GM21529 (cell line): ENCODE results near the gene LGR5.
"Not testable (repeated sequence)": the region's sequence is repeated elsewhere in the genome, so short reads cannot be mapped to it uniquely, and the experiment has no call there.

ENCODE experiments used
- ATAC-seq: cut with Tn5 transposase; IDR thresholded peaks from one replicate; pipeline ENCODE4 v1.9.1; 2021; ENCODE audit not compliant: unreplicated experiment

LGR5 gene

GRCh38 chr12:71546322-71546861 lies 106.8 kb downstream of the LGR5 start:
- ATAC-seq = no peak

GRCh38 chr12:71548893-71549292 lies 109.3 kb downstream of the LGR5 start:
- ATAC-seq = no peak

DNA sequence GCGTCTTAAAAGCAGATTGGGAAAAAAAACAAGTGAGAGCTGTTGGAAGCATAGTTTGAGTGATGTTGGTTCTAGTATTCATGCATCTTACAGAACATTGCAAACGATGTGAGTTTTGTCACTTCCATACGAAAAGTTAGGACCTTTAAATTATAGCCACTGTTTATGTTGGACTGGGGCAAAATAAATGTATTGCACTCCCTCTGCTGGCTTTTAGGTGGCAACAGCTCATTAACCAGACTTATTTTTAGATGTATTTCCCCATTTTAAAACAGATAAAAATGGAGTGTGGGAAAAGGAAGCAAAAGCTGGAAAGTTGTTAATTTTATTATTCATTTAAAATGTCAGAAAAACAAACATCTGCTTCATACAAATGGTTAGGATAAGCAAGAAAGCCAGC lies 111.9 kb downstream of the LGR5 start:
- no peak for ATAC-seq

DNA sequence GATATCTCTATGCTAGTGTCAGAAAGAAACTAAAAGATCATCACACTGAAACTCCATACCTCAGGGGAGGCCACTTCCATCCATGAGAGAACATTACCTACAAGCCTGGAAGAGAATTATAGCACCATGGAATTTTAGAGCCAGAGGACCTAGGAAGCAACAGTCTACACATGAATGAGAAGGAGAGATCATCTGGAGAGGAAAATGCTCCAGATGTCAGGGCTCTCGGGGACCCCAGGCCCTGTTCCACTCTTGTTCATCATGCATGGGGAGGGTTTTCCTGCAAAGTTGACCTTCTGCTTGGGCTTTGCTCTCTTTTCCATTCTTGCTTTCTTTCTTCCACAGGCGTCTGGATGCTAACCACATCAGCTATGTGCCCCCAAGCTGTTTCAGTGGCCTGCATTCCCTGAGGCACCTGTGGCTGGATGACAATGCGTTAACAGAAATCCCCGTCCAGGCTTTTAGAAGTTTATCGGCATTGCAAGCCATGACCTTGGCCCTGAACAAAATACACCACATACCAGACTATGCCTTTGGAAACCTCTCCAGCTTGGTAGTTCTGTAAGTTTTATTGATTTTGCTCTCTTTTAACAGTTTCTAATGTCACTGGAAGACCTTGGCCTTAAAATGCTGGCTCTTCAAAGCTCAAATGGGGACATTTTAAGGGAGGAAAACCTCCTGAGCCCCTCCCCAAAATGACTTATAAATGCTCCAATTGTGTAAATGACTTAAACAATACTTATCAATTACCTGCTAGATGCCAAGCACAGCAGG lies 113.3 kb downstream of the LGR5 start:
- ATAC-seq = no peak

GRCh38 chr12:71555191-71555590 lies 115.6 kb downstream of the LGR5 start:
- ATAC-seq = no peak

DNA sequence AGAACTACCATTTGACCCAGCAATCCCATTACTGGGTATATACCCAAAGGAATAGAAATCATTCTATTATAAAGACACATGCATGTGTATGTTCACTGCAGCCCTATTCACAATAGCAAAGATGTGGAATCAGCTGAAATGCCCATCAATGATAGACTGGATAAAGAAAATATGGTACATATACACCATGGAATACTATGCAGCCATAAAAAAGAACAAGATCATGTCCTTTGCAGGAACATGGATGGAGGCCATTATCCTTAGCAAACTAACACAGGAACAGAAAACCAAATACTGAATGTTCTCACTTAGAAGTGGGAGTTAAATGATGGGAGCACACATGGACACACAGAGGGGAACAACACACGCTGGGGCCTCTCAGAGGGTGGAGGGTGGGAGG lies 116.2 kb downstream of the LGR5 start:
- ATAC-seq = not testable (repeated sequence)

- no peak for ATAC-seq
Observed at GRCh38 chr12:71556448-71556847, 116.8 kb downstream of the LGR5 start.

DNA sequence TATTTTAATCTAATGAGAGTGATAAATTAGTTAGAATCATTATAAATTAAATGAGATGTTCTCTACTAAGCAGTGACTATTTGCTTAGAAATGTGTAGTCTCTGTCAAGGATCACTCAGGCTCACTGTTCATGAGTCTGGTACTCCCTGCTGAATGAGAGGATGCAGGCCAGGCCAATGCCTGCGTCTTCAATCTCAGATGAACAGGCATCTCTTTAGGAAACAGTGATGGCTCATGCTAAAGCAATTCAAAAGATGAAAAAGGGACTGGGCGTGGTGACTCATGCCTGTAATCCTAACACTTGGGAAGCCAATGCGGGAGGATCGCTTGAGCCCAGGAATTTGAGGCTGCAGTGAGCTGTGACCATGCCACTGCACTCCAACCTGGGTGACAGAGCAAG lies 117.3 kb downstream of the LGR5 start:
- ATAC-seq = no peak

DNA sequence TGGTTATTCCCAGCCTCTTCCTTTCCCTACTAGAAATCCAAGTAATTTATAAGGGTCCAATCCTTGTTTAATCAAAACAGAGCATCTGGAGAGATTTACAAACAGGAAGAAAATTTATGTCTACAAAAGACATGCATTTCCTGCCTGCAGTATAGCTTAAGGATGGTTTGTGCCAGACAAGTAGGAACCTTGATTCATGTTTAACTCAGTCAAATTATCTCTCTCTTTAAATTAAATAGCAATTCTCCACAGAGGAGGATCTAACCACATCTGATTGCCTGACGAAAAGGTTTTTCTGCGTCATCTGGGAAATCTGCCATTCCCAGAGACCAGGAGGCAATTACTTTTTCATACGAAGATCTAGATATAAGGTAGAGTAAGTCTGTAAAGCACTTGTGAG lies 118.8 kb downstream of the LGR5 start:
- no peak for ATAC-seq

- no peak for ATAC-seq
Observed at GRCh38 chr12:71562676-71563595, 123.3 kb downstream of the LGR5 start.

- ATAC-seq = no peak
Observed at GRCh38 chr12:71565535-71565934, 125.9 kb downstream of the LGR5 start.

DNA sequence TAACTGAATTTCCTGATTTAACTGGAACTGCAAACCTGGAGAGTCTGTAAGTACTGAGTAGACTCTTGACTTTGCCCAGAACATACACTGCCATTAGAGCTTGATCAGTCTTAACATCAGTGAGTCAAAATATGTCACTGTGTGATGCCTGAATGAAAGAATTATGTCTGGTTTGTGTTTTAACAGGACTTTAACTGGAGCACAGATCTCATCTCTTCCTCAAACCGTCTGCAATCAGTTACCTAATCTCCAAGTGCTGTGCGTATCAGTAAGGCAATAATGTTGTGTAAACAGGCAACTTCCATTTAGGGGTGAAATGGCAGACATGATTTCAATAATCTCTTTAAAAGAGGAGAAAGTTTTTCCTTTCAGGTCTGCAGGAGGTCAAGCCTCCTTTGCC lies 127.1 kb downstream of the LGR5 start:
- ATAC-seq = no peak

DNA sequence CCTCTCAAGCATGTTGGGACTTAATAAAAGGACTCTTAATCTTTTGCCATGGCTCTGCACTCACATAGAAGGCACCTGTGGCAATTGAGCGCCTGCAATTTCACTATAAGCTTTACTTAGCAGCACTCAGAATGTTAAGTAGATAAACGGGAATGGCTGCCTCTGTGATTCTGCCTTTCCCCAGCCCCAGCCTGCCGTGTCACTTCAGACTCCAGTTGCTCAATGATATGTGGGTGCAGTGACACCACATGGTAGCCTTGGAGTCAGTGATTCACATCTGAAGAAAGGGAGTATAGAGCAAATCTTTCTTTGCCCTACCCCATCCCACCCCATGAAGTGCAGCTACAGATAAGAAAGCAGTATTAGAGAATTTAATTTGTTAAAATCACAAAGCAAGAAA lies 127.9 kb downstream of the LGR5 start:
- no peak for ATAC-seq

DNA sequence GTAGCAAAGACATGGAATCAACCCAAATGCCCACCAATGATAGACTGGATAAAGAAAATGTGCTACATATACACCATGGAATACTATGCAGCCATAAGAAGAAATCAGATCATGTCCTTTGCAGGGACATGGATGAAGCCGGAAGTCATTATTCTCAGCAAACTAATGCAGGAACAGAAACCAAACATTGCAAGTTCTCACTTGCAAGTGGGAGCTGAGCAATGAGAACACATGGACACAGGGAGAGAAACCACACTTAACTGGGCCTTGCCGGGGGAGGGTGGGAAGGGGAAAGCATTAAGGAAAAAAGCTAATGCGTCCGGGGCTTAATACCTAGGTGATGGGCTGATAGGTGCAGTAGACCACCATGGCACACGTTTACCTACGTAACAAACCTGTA lies 130.3 kb downstream of the LGR5 start:
- ATAC-seq = not testable (repeated sequence)

DNA sequence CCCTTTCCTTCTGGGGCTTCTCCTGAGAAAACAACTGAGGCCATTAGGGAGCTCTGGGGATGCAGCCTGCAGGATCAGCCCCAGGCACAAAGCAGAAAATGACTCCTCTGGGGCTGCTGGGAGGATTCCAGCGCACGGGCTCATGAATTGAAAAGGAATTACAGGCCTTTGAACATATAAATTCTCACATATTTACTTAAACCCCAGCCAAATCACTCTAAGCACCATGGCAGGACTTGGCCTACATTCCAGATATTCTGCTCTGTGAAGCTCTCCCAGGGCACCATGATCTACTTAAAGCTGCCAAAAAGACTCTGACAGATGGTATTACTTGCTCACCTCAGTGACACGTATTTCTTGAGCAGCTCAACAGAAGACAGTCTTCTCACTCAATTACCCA lies 136.9 kb downstream of the LGR5 start:
- no peak for ATAC-seq

DNA sequence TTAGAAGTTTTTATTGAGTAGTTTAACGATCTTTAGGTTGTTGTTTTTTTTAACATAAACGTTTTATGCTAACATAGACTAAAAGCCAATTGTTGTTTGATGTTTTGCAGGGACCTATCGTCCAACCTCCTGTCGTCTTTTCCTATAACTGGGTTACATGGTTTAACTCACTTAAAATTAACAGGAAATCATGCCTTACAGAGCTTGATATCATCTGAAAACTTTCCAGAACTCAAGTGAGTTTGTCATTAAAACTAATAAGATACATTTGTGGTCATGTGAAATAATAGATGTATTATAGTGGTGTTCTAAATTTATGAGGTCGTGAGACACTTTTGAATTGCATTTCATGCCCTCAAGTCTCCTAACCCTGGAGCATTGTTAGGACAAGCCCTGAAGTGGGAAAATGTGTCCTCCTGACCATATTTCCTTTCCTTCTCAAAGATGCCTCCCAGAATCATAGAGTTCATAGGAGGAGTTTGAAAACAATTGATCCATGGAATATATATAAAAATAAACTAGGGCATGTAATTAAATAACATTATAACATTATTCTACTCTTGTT lies 139.2 kb downstream of the LGR5 start:
- ATAC-seq = no peak

DNA sequence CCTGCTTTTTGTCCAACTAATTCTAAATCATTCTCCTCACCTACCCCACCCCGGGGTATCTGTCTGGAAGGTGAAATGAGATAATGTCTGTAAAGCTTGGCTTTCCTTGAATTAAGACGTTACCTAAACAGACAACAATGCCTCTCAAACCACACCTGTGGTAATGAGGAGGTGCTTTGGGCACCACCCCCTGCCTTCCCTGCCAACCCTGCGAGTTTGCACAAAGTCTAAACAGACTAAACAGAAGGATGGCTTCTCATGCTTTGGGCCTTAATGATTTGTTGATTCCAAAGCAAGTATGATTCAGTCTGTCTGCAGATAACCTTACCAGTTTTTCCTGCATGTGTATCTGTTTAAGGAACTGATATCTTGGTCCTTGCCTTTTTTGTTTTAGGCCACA lies 141.6 kb downstream of the LGR5 start:
- no peak for ATAC-seq

DNA sequence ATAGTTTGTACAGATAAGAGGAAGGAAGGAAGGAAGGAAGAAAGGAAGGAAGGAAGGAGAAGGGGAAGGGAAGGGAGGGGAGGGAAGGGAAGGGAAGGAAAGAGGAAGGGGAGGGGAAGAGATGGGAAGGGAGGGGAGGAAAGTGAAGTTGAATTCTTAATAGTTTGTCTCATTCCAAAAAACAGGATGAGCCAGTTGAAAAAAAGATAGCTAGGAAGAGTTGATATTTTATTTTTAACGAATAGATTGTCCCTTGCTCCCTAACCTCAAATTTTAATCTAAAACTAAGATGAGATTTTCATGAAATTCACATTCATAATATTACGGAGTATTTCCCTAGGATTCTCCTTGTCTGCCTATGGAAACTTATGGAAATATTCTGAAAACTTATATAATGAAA lies 143.3 kb downstream of the LGR5 start:
- ATAC-seq = no peak

DNA sequence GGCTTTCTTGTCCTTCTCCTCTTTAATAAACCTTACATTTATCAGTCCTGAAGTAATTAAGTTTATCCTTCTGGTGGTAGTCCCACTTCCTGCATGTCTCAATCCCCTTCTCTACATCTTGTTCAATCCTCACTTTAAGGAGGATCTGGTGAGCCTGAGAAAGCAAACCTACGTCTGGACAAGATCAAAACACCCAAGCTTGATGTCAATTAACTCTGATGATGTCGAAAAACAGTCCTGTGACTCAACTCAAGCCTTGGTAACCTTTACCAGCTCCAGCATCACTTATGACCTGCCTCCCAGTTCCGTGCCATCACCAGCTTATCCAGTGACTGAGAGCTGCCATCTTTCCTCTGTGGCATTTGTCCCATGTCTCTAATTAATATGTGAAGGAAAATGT lies 144.8 kb downstream of the LGR5 start:
- no peak for ATAC-seq

GRCh38 chr12:71585218-71585617 lies 145.6 kb downstream of the LGR5 start:
- no peak for ATAC-seq

GRCh38 chr12:71587012-71587411 lies 147.4 kb downstream of the LGR5 start:
- ATAC-seq = no peak

DNA sequence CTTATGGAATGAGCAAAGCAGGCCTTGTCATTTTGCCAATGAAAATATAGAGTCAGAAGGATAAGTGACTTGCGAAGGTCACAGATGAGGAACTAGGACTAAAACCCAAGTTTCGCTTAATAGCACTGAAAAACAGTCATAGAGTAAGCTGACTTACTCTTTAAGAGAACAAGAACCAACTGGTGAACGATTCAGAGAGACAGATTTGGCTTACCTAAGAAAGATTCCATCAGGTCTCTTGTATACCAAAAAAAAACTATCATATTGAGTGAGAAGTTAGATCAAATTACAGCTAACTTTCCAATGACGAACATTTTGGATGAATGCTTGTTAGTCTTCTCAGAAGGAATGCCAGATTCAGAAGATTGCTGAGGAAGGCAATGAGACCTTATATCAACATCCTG lies 149.9 kb downstream of the LGR5 start:
- ATAC-seq = no peak
